Transverse colon (tissue), 4 donors: Measurements from ENCODE around the gene ATL1. TPM values are rescaled to one million over a fixed set of nuclear protein-coding genes. Genes with fewer than 3 reads are reported as not detected.

Experiments
- DNase-seq: peaks from one replicate; pipeline ENCODE4 v3.0.0-alpha.2; 2019
- H3K27ac ChIP-seq, 4 donors: fragments of 200-600 bp; sonication (generic); 2 replicates each; pipeline ENCODE4 v1.5.1; 2016 to 2018; ENCODE audit warnings: inconsistent platforms in 4 of 4
- H3K27me3 ChIP-seq: fragments of 200-600 bp; sonication (generic); 2 replicates; pipeline ENCODE4 v1.5.1; 2017; ENCODE audit warnings: inconsistent platforms
- H3K36me3 ChIP-seq, 4 donors: fragments of 200-600 bp; sonication (generic); 2 replicates each; pipeline ENCODE4 v1.5.1; 2017 to 2019; ENCODE audit warnings: inconsistent platforms in 4 of 4
- H3K4me1 ChIP-seq, 4 donors: fragments of 200-600 bp; sonication (generic); 2 replicates each; pipeline ENCODE4 v1.5.1; 2017 to 2020; ENCODE audit warnings: inconsistent platforms in 4 of 4
- H3K4me3 ChIP-seq, 4 donors: fragments of 200-600 bp; sonication (generic); 1 replicate in 1 of 4; 2 replicates in 3 of 4; pipeline versions ENCODE4 v1.5.1 to v1.6.1; 2017 to 2019; ENCODE audit warnings: inconsistent platforms in 4 of 4
- H3K9me3 ChIP-seq, 2 donors: fragments of 200-600 bp; sonication (generic); 2 replicates each; pipeline ENCODE4 v1.5.1; 2017 to 2019; ENCODE audit warnings: inconsistent platforms in 2 of 2
- EP300 ChIP-seq: sonication (generic); formaldehyde crosslinking; IDR thresholded peaks from one replicate; pipeline ENCODE4 v1.6.1; 2017; ENCODE audit warnings: antibody characterized with exemption, low read depth
- POLR2A ChIP-seq: fragments of 450-650 bp; IDR thresholded peaks from one replicate; pipeline ENCODE4 v1.6.1; 2016; ENCODE audit warnings: antibody characterized with exemption, mild to moderate bottlenecking, moderate library complexity
- POLR2AphosphoS5 ChIP-seq, 3 donors: sonication (generic); formaldehyde crosslinking; IDR thresholded peaks; one replicate each; pipeline ENCODE4 v1.6.1; 2016; ENCODE audit warnings: antibody characterized with exemption in 3 of 3
- WGBS, 2 donors: methylation state at CpG; one replicate each; pipeline ENCODE4 v1.1.5; 2018; ENCODE audit warnings: low coverage in 1 of 2; 5-methylcytosine and 5-hydroxymethylcytosine counted together
- in situ Hi-C, 4 donors: fragments of 200-750 bp; cut with MboI; loops; one replicate each; pipeline versions ENCODE4 v1.15.0 to v1.15.1; 2017; ENCODE audit warnings: low sequenced_read_pairs in 3 of 4, low pct_ligation_motif_present in 1 of 4, low pct_unique_long_range_greater_than_20kb in 1 of 4
- intact Hi-C: fragments of 100-400 bp; cut with DNase I; formaldehyde crosslinking; loops from one replicate; pipeline ENCODE4 v1.15.1; 2023; ENCODE audit warnings: low total_unique reads
- total RNA-seq, 4 donors: library from RNA; depleted of rRNA; stranded (reverse); fragments of >200 nt; gene quantifications; one replicate each; pipeline ENCODE4 v1.1.0, GENCODE V29; 2016
- TF ChIP-seq, protein P1 (sequence below), 5 experiments: fragments of 200-600 bp in 3 of 5; fragments of 450-650 bp in 2 of 5; sonication (generic) in 3 of 5; IDR thresholded peaks; 1 replicate in 2 of 5; 2 replicates in 3 of 5; pipeline ENCODE4 v1.5.1; 2016 to 2017; ENCODE audit warnings: antibody characterized with exemption in 5 of 5, inconsistent platforms in 3 of 5, mild to moderate bottlenecking in 2 of 5, moderate library complexity in 1 of 5

ATL1 gene
- total RNA-seq, 4 donors from 2014 or later, result 1.1 to 14.1 (median 11.4) TPM; not detected in 1

DNA sequence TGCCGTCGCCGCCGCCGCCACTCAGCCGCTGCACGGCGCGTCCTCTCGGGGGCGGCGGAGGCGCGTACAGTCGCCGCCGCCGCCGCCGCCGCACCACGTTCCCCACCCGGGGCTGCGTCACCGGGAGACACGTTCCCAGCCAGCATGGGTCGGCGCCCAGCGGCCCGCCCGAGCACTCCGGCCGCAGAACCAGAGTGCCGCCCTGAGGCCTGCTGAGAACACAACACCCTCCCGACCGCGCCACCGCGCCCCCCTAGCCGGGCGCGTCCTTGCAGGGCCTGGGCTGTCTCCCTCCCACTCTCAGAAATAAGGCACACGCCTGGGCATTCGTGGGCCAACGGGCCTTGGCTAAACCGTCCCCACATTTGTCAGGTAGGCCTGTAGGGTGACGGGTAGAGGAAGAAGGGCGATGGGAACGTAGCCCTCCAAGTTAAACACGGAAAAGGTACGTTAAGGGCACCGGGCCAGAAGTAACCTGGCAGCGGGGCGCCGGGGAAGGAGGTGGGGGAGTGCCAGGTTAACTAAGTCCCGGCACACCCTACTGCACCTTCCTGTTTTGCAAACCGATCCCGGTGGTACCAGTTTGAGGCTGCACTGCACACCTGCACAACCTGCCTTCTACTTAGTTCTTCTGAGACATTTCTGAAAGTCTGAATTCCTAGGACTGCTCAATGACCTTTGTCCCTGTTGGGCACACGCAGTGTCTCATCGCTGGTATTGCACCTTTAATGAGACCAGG lies 27.3 kb upstream of the ATL1 start, which contains the start of gene MAP4K5:
Gene MAP4K5 (minus strand): TSS at position 68 of the 739 bp plus-strand sequence. CDS start 520 bp downstream, outside the sequence.
- no peaks in the 10 kb centered on the region for H3K9me3 ChIP-seq
- no peaks in the 10 kb centered on the region for H3K27me3 ChIP-seq
- in situ Hi-C loops, result loop anchor here in 3 of 4 donors (5.0 to 25.0 kb wide), 3 partner anchors 208 to 670 kb away; partner anchors contain the start of gene NEMF (in 2 of the 3)
- no peaks in the 10 kb centered on the region for H3K36me3 ChIP-seq
- DNase-seq, result peak; percentile 94
- H3K4me3 ChIP-seq, result peak within 1 kb of the TSS; percentile 87 to 99 (median 96)
- H3K4me1 ChIP-seq, result peaks cover 7 to 40% (median 17%) of the 10 kb centered on the region in 4 donors
- 0% methylated on average over 32 of the region's 60 CpGs; no CpG with 5 or more reads in 1 of the 2 donors for WGBS, 2 donors
- intact Hi-C loops, result loop anchor here (5.0 kb wide), 1 partner anchor 210 kb away; no protein-coding TSS in a partner anchor
- TF ChIP-seq EP300 (no peak), POLR2AphosphoS5 (IDR thresholded peaks at IDR 0.05) (peak; percentile 28 to 78 (median 71)), POLR2A (peak; percentile 49)
- TF ChIP-seq, protein P1, sequence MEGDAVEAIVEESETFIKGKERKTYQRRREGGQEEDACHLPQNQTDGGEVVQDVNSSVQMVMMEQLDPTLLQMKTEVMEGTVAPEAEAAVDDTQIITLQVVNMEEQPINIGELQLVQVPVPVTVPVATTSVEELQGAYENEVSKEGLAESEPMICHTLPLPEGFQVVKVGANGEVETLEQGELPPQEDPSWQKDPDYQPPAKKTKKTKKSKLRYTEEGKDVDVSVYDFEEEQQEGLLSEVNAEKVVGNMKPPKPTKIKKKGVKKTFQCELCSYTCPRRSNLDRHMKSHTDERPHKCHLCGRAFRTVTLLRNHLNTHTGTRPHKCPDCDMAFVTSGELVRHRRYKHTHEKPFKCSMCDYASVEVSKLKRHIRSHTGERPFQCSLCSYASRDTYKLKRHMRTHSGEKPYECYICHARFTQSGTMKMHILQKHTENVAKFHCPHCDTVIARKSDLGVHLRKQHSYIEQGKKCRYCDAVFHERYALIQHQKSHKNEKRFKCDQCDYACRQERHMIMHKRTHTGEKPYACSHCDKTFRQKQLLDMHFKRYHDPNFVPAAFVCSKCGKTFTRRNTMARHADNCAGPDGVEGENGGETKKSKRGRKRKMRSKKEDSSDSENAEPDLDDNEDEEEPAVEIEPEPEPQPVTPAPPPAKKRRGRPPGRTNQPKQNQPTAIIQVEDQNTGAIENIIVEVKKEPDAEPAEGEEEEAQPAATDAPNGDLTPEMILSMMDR (IDR thresholded peaks at IDR 0.05), result peak; percentile 77 to 95 (median 85)
- H3K27ac ChIP-seq, result peak within 1 kb of the TSS; percentile 96 to 99 (median 98)

- intact Hi-C loops, result loop anchor here (5.0 kb wide), 1 partner anchor 211 kb away; no protein-coding TSS in a partner anchor
- in situ Hi-C loops, result loop anchor here in 3 of 4 donors (5.0 to 25.0 kb wide), 3 partner anchors 208 to 671 kb away; partner anchors contain the start of gene NEMF (in 2 of the 3)
- no peaks in the 10 kb centered on the region for H3K9me3 ChIP-seq
- H3K27me3 ChIP-seq, result no peaks in the 10 kb centered on the region
- DNase-seq, result no peak
- H3K4me1 ChIP-seq, result peaks cover 7 to 36% (median 17%) of the 10 kb centered on the region in 4 donors
- TF ChIP-seq POLR2A (no peak), EP300 (no peak), POLR2AphosphoS5 (IDR thresholded peaks at IDR 0.05) (peak in 1 of 3 donors; percentile 0)
- peak overlapping the region; percentile 96 to 99 (median 98) for H3K27ac ChIP-seq
- WGBS, 2 donors, result 31 to 33% methylated on average over 4 to 5 of the region's 5 CpGs
- H3K4me3 ChIP-seq, result peak overlapping the region in 3 of 4 donors; percentile 94 to 99 (median 97)
- H3K36me3 ChIP-seq, result no peaks in the 10 kb centered on the region
Observed at GRCh38 chr14:50533241-50533705, 26.7 kb upstream of the ATL1 start.

DNA sequence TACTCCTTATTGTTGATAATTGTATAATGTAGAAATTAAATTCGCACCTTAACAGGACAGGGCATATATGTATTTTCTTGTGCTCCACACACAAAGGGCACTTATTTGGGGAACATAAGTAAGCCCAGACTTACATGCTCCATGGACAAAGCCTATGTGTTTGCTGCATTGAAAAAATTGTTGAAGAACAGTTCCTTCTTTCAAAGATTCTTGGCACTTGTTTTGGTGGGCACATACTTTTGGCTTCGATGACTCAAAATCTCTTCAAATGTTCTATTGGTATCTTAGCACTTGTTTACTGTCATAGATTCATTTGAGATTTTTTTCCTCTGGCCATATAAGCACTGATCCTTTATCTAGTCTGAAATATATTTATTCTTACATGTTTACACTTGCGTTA lies 26.1 kb upstream of the ATL1 start:
- in situ Hi-C loops (loop anchor here in 3 of 4 donors (5.0 to 25.0 kb wide), 3 partner anchors 209 to 672 kb away; partner anchors contain the start of gene NEMF (in 2 of the 3)), intact Hi-C loops (loop anchor here (5.0 kb wide), 1 partner anchor 212 kb away; no protein-coding TSS in a partner anchor)
- H3K36me3 ChIP-seq, result no peaks in the 10 kb centered on the region
- TF ChIP-seq EP300 (no peak), POLR2AphosphoS5 (IDR thresholded peaks at IDR 0.05) (no peak), POLR2A (no peak)
- TF ChIP-seq, protein P1 (IDR thresholded peaks at IDR 0.05), result no peak
- peak overlapping the region; percentile 96 to 99 (median 98) for H3K27ac ChIP-seq
- no peaks in the 10 kb centered on the region for H3K27me3 ChIP-seq
- H3K4me3 ChIP-seq, result peak overlapping the region in 2 of 4 donors; percentile 94 to 97
- peaks cover 7 to 31% (median 17%) of the 10 kb centered on the region in 4 donors for H3K4me1 ChIP-seq
- DNase-seq, result no peak
- H3K9me3 ChIP-seq, result no peaks in the 10 kb centered on the region
- WGBS, 2 donors, result 58 to 63% methylated on average over 3 of the region's 3 CpGs

DNA sequence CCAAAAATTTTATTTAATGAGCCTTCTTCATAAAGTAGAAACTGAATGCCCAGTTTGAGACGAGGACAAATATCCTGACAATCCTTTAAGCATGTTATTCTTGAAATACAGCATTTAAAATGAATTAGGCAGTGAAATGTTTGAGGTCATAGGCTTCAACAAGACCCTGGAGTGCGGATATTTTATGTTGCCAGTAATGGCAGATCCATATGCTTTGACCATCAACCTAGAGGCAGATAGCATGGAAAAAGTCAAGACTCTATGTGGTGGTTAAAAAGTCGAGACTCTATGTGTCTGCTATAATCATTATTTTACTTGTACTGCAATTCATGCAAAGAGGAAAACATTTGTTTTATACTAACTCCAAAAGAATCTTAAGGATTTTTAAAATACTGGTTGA lies 25.5 kb upstream of the ATL1 start:
- H3K27me3 ChIP-seq, result no peaks in the 10 kb centered on the region
- H3K9me3 ChIP-seq, result no peaks in the 10 kb centered on the region
- in situ Hi-C loops, result loop anchor here in 3 of 4 donors (5.0 to 25.0 kb wide), 3 partner anchors 210 to 672 kb away; partner anchors contain the start of gene NEMF (in 2 of the 3)
- no peak for DNase-seq
- WGBS, 2 donors, result 77 to 80% methylated on average over 3 of the region's 3 CpGs
- intact Hi-C loops, result loop anchor here (5.0 kb wide), 1 partner anchor 212 kb away; no protein-coding TSS in a partner anchor
- TF ChIP-seq EP300 (no peak), POLR2A (no peak), POLR2AphosphoS5 (IDR thresholded peaks at IDR 0.05) (no peak)
- TF ChIP-seq, protein P1 (IDR thresholded peaks at IDR 0.05), result no peak
- H3K27ac ChIP-seq, result peak overlapping the region in 1 of 4 donors; percentile 97
- H3K4me1 ChIP-seq, result peaks cover 7 to 25% (median 17%) of the 10 kb centered on the region in 4 donors
- H3K4me3 ChIP-seq, result no peak overlapping the region
- H3K36me3 ChIP-seq, result no peaks in the 10 kb centered on the region
